AG10803 (cell line): Measurements from ENCODE around the gene KDELR1.
A peak's percentile ranks its signal among the peaks of the same experiment; 100 is the strongest.

Experiments
- DNase-seq: peaks from one replicate; pipeline ENCODE4 v3.0.0; 2010; ENCODE audit warnings: low read depth
- H3K4me3 ChIP-seq: 2 replicates; pipeline ENCODE4 v1.5.1; 2011; ENCODE audit warnings: mild to moderate bottlenecking, low read length, control low read depth
- CTCF ChIP-seq: conservative IDR thresholded peaks from 2 replicates; pipeline ENCODE4 v1.5.1; 2011; ENCODE audit warnings: mild to moderate bottlenecking, low read length, control low read depth, inconsistent platforms

Gene KDELR1

DNA sequence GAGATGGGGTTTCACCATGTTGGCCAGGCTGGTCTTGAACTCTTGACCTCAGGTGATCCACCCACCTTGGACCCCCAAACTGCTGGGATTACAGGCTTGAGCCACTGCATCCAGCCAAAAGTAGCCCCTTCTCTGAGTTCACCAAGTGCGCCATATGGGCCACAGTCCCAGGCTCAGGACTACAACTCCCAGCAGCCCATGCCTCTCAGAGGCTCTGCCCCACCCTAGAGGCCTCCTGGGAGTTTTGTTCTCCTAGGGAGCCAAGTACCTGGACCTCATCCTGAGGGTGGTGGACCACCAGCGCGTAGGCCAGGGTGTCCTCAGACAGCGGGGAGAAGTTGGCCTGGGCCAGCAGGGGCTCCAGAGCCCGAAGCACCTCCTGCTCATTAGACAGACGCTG is 46.5 kb downstream of the KDELR1 start:
- no peak for DNase-seq
- TF ChIP-seq CTCF = no peak
- no peak overlapping the region for H3K4me3 ChIP-seq

- no peak for TF ChIP-seq CTCF
- peak; percentile 46 for DNase-seq
- H3K4me3 ChIP-seq = no peak overlapping the region
Measured at GRCh38 chr19:48342841-48343540, 48.4 kb downstream of the KDELR1 start.

DNA sequence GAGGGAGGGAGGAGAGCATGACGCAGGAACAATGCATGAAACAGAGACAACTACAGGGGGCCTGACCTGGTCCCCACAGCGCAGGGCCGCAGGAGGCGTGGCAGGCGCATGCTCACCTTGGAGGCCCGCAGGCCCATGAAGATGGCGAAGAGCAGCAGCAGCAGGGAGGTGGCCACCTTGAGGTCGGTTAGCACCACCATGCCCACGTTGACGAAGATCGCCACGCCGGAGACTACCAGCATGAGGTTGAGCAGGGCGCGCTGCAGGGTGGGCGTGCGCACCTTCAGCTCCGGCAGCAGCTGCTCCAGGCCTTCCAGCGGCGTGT is 49.0 kb downstream of the KDELR1 start:
- H3K4me3 ChIP-seq = no peak overlapping the region
- DNase-seq = no peak
- TF ChIP-seq CTCF = no peak

- H3K4me3 ChIP-seq = no peak overlapping the region
- no peak for DNase-seq
- TF ChIP-seq CTCF = no peak
Measured at GRCh38 chr19:48341515-48342413, 49.6 kb downstream of the KDELR1 start.

DNA sequence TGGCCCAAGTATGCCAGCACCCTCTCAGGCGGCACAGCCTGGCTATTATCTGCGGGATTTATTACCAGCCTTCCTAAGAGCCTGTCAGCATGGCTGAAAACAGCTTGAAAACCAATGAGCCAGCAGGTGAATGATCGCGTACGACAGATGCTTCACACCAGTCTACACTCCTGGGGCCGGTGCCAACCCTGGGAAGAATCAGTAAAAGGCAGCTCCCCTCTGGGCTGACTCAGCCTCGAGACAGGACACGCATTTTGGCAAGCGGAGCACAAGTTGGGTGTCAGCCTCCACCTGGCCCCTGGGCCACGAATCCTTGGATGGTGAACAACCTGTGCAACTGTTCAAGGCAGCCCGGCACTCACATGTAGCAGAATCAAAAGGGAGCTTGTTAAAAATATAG is 50.4 kb downstream of the KDELR1 start:
- no peak overlapping the region for H3K4me3 ChIP-seq
- no peak for DNase-seq
- TF ChIP-seq CTCF = no peak

GRCh38 chr19:48338802-48339503 is 52.4 kb downstream of the KDELR1 start:
- DNase-seq = no peak
- TF ChIP-seq CTCF = no peak
- H3K4me3 ChIP-seq = no peak overlapping the region
